CD4-positive, alpha-beta T cell (primary cell): ENCODE results near the gene LDB2. TPM values are rescaled to one million over a fixed set of nuclear protein-coding genes. Genes with fewer than 3 reads are reported as not detected.

ENCODE experiments used
- ATAC-seq: fragments of 200-7000 bp; cut with Tn5 transposase; one replicate; pipeline ENCODE4 v1.10.0; 2022; ENCODE audit warnings: mild to moderate bottlenecking; ENCODE audit not compliant: poor library complexity
- CTCF ChIA-PET: fragments of 350-600 bp; sonication (Branson Sonifier 250); formaldehyde crosslinking; loops from one replicate; lab custom pipeline; 2021; ENCODE audit warnings: antibody characterized with exemption, inconsistent platforms; lab: Charles Lee
- POLR2A ChIA-PET: fragments of 350-600 bp; sonication (Branson Sonifier 250); formaldehyde crosslinking; loops from one replicate; lab custom pipeline; 2021; ENCODE audit warnings: antibody characterized with exemption, inconsistent platforms; lab: Charles Lee
- DNase-seq, 14 experiments: peaks; one replicate each; pipeline ENCODE4 v3.0.0-alpha.2; 2013 to 2020; ENCODE audit warnings: mixed read lengths in 2 of 14
- H3K27ac ChIP-seq, 2 donors: one replicate each; pipeline versions ENCODE4 v1.5.1 to v1.7.0; 2013; ENCODE audit warnings: low read length in 2 of 2, low read depth in 1 of 2, mild to moderate bottlenecking in 1 of 2
- H3K27me3 ChIP-seq, 2 experiments: 1 replicate in 1 of 2; 2 replicates in 1 of 2; pipeline versions ENCODE4 v1.6.1 to v1.7.0; 2013; ENCODE audit warnings: low read length in 2 of 2, control low read depth in 1 of 2, mild to moderate bottlenecking in 1 of 2, moderate library complexity in 1 of 2; ENCODE audit not compliant: insufficient read depth in 2 of 2, control insufficient read depth in 1 of 2
- H3K36me3 ChIP-seq: one replicate; pipeline ENCODE4 v1.6.1; 2013; ENCODE audit warnings: low read length, control low read depth; ENCODE audit not compliant: insufficient read depth
- H3K4me1 ChIP-seq: one replicate; pipeline ENCODE4 v1.6.1; 2013; ENCODE audit warnings: low read length, control low read depth; ENCODE audit not compliant: insufficient read depth
- H3K4me3 ChIP-seq: one replicate; pipeline ENCODE4 v1.5.1; 2013; ENCODE audit warnings: mild to moderate bottlenecking, low read length, moderate library complexity
- H3K9me3 ChIP-seq, 2 experiments: 1 replicate in 1 of 2; 2 replicates in 1 of 2; pipeline versions ENCODE4 v1.6.1 to v1.7.0; 2013; ENCODE audit warnings: low read length in 2 of 2, mild to moderate bottlenecking in 2 of 2, control low read depth in 1 of 2, moderate library complexity in 1 of 2; ENCODE audit not compliant: control insufficient read depth in 1 of 2, insufficient read depth in 1 of 2
- H3K27ac Mint-ChIP-seq: one replicate; pipeline ENCODE4 v1.8.0; 2020; ENCODE audit warnings: mixed read lengths
- H3K27me3 Mint-ChIP-seq: one replicate; pipeline ENCODE4 v1.8.0; 2021; ENCODE audit warnings: mixed read lengths
- H3K36me3 Mint-ChIP-seq: one replicate; pipeline ENCODE4 v1.8.0; 2021; ENCODE audit warnings: low read depth, mixed read lengths
- H3K4me1 Mint-ChIP-seq: one replicate; pipeline ENCODE4 v1.8.0; 2021; ENCODE audit warnings: low read depth, mixed read lengths
- H3K4me3 Mint-ChIP-seq: one replicate; pipeline ENCODE4 v1.8.0; 2020; ENCODE audit warnings: mild to moderate bottlenecking, mixed read lengths
- H3K9me3 Mint-ChIP-seq: one replicate; pipeline ENCODE4 v1.8.0; 2020; ENCODE audit warnings: mixed read lengths
- intact Hi-C, 2 experiments: fragments of 100-400 bp; cut with DNase I in 1 of 2; cut with micrococcal nuclease in 1 of 2; formaldehyde crosslinking; loops; one replicate each; pipeline versions ENCODE4 v1.15.1 to v1.9.0; 2023 to 2025; cut with DNase I, micrococcal nuclease
- total RNA-seq, 174 experiments: library from RNA in 2 of 174; stranded (reverse) in 2 of 174; gene quantifications; one replicate each; pipeline ENCODE4 v1.2.3 and lab custom pipeline; 2021 to 2026
- TF ChIP-seq, protein P1 (sequence below): fragments of 200-600 bp; IDR thresholded peaks from one replicate; pipeline ENCODE4 v1.8.0; 2022; ENCODE audit warnings: antibody characterized with exemption, mild to moderate bottlenecking

LDB2 gene
- total RNA-seq, 2 experiments from 2014 or later: not detected

DNA sequence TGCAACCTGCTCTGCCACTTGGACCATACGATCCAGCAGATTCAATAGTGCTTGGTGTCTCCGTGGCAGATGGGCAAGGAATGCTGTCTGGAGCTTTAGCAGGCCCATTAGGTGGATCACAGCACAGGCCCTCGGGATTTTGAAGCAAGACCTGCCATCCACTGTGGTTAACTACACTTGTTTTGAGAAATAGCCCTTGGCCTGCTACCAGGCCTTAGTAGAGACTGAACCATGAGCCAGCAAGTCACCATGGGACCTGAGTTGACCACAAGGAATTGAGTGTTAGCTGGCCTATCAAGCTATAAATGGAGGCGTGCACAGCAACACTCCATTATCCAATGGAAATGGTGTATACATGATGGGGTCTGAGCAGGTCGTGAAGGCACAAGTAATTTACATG lies 14.5 kb upstream of the LDB2 start:
- H3K27me3 ChIP-seq: no peaks in the 10 kb centered on the region
- H3K36me3 Mint-ChIP-seq: no peaks in the 10 kb centered on the region
- ChIA-PET CTCF (no interaction called here), POLR2A (no interaction called here)
- no peaks in the 10 kb centered on the region for H3K9me3 Mint-ChIP-seq
- no peak overlapping the region for H3K27ac Mint-ChIP-seq
- H3K27ac ChIP-seq: no peak overlapping the region
- no peak overlapping the region for H3K4me3 Mint-ChIP-seq
- no peaks in the 10 kb centered on the region for H3K27me3 Mint-ChIP-seq
- no peaks in the 10 kb centered on the region for H3K4me1 Mint-ChIP-seq
- intact Hi-C loops: loop anchor here in 1 of 2 experiments (10.0 kb wide), 1 partner anchor 412 kb away; no protein-coding TSS in a partner anchor
- H3K4me1 ChIP-seq: no peaks in the 10 kb centered on the region
- TF ChIP-seq, protein P1, sequence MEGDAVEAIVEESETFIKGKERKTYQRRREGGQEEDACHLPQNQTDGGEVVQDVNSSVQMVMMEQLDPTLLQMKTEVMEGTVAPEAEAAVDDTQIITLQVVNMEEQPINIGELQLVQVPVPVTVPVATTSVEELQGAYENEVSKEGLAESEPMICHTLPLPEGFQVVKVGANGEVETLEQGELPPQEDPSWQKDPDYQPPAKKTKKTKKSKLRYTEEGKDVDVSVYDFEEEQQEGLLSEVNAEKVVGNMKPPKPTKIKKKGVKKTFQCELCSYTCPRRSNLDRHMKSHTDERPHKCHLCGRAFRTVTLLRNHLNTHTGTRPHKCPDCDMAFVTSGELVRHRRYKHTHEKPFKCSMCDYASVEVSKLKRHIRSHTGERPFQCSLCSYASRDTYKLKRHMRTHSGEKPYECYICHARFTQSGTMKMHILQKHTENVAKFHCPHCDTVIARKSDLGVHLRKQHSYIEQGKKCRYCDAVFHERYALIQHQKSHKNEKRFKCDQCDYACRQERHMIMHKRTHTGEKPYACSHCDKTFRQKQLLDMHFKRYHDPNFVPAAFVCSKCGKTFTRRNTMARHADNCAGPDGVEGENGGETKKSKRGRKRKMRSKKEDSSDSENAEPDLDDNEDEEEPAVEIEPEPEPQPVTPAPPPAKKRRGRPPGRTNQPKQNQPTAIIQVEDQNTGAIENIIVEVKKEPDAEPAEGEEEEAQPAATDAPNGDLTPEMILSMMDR: no peak
- no peak overlapping the region for H3K4me3 ChIP-seq
- no peak for DNase-seq
- no peak for ATAC-seq
- H3K36me3 ChIP-seq: no peaks in the 10 kb centered on the region
- no peaks in the 10 kb centered on the region for H3K9me3 ChIP-seq

DNA sequence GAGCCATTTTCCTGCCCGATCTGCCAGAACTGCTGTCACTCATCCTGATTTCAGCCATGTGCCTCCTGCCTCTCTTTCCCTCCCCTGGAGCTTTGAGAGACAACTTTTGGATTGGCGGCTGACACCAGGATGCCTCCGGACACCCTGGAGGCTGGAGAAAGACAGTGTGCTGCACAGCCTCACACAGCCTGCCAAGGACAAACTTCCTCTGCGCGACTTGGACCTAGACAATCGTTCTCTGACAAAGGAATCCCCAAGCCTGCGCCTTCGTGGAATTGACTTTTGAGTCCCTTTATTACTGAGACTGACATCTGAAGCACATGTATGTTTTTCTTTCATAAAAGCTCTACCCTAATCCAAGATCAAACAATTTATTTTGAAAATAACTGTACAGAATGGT lies 10.8 kb upstream of the LDB2 start:
- DNase-seq (no peak), ATAC-seq (no peak)
- Histone ChIP-seq H3K27me3 (no peaks in the 10 kb centered on the region), H3K36me3 (no peaks in the 10 kb centered on the region), H3K4me3 (no peak overlapping the region), H3K9me3 (no peaks in the 10 kb centered on the region), H3K4me1 (no peaks in the 10 kb centered on the region), H3K27ac (no peak overlapping the region)
- CTCF ChIA-PET: no interaction called here
- H3K27ac Mint-ChIP-seq: no peak overlapping the region
- no peaks in the 10 kb centered on the region for H3K4me1 Mint-ChIP-seq
- no peaks in the 10 kb centered on the region for H3K36me3 Mint-ChIP-seq
- TF ChIP-seq, protein P1: no peak
- intact Hi-C loops: no loop called here
- H3K4me3 Mint-ChIP-seq: no peak overlapping the region
- POLR2A ChIA-PET: no interaction called here
- no peaks in the 10 kb centered on the region for H3K9me3 Mint-ChIP-seq
- H3K27me3 Mint-ChIP-seq: no peaks in the 10 kb centered on the region

DNA sequence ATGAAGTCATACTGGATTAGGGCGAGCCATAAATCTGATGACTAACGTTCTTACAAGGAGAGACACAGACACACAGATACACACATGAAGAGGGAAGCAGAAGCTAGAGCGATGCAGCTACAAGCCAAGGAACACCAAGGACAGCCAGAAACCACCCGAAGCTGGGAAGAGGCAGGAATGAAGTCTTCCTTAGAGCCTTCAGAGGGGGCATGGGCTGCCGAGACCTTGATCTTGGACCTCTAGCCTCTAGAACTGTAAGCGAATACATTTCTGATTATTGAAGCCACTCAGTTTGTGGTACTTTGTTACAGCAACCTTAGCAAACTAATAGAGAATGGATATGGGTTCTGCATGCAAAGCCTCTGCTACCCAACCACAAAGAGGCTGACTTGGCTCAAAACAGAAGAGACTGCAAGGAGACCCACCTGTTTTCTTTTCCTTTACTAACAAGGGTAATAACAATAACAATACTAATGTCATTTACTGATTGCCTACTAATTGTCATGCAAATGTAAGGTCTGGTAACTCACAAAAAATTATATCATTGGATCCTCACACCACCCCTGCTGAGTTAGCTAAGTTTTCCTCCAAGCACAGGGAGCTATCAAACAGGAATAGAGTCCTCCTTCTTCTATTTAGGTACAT lies 10.1 kb upstream of the LDB2 start:
- DNase-seq (no peak), ATAC-seq (no peak)
- CTCF ChIA-PET: no interaction called here
- Histone ChIP-seq H3K9me3 (no peaks in the 10 kb centered on the region), H3K36me3 (no peaks in the 10 kb centered on the region), H3K4me1 (no peaks in the 10 kb centered on the region), H3K27me3 (no peaks in the 10 kb centered on the region), H3K4me3 (no peak overlapping the region), H3K27ac (no peak overlapping the region)
- TF ChIP-seq, protein P1: no peak
- Mint-ChIP-seq H3K27me3 (no peaks in the 10 kb centered on the region), H3K4me1 (no peaks in the 10 kb centered on the region), H3K4me3 (no peak overlapping the region), H3K27ac (no peak overlapping the region), H3K9me3 (no peaks in the 10 kb centered on the region), H3K36me3 (no peaks in the 10 kb centered on the region)
- POLR2A ChIA-PET: no interaction called here
- intact Hi-C loops: no loop called here
